IMR-90 (cell line): ENCODE data around the gene LRRC1. TPM values are rescaled to one million over a fixed set of nuclear protein-coding genes. Genes with fewer than 3 reads are reported as not detected.

ENCODE experiments used
- ATAC-seq: fragments of 200-7000 bp; cut with Tn5 transposase; 2 replicates; pipeline ENCODE4 v1.9.1; 2020; ENCODE audit warnings: low read depth, mild to moderate bottlenecking, moderate library complexity
- BruUV-seq: library from RNA; stranded (reverse); fragments of 400-500 nt; replicated peaks from 2 replicates; lab custom pipeline; 2021; lab: Mats Ljungman, UMichigan
- CTCF ChIA-PET: fragments of 300-600 bp; formaldehyde crosslinking; extraction: SDS; loops from one replicate; lab custom pipeline; 2021; ENCODE audit warnings: antibody characterized with exemption; lab: Yijun Ruan, JAX
- POLR2A ChIA-PET: fragments of 300-600 bp; sonication (Branson Sonifier 250); formaldehyde crosslinking; loops from one replicate; lab custom pipeline; 2022; ENCODE audit warnings: antibody characterized with exemption; ENCODE audit not compliant: unreplicated experiment; lab: Charles Lee
- DNase-seq: peaks from one replicate; pipeline ENCODE4 v3.0.0; 2013
- H2AFZ ChIP-seq: replicated peaks from 2 replicates; pipeline ENCODE3; 2013; ENCODE audit warnings: low read length, mild to moderate bottlenecking; ENCODE audit not compliant: poor library complexity
- H2AK5ac ChIP-seq: 2 replicates; pipeline ENCODE4 v1.6.1; 2013; ENCODE audit warnings: low read depth, low read length, inconsistent platforms
- H2AK9ac ChIP-seq: replicated peaks from 2 replicates; pipeline ENCODE3; 2013; ENCODE audit warnings: mild to moderate bottlenecking, low read depth, low read length, moderate library complexity; ENCODE audit not compliant: poor library complexity
- H2BK120ac ChIP-seq: 2 replicates; pipeline ENCODE4 v1.6.1; 2013; ENCODE audit warnings: low read depth, low read length, inconsistent platforms
- H2BK15ac ChIP-seq: 3 replicates; pipeline ENCODE4 v1.6.1; 2013; ENCODE audit warnings: low read depth, low read length, inconsistent platforms
- H2BK20ac ChIP-seq: 2 replicates; pipeline ENCODE4 v1.6.1; 2013; ENCODE audit warnings: low read depth, mild to moderate bottlenecking, inconsistent platforms, low read length, moderate library complexity
- H2BK5ac ChIP-seq: 2 replicates; pipeline ENCODE4 v1.6.1; 2013; ENCODE audit warnings: mild to moderate bottlenecking, low read depth, low read length, inconsistent platforms; ENCODE audit not compliant: poor library complexity, severe bottlenecking
- H3K14ac ChIP-seq: replicated peaks from 2 replicates; pipeline ENCODE4 v1.6.1; 2013; ENCODE audit warnings: low read depth, low read length, inconsistent platforms
- H3K18ac ChIP-seq: 2 replicates; pipeline ENCODE4 v1.6.1; 2013; ENCODE audit warnings: low read depth, low read length, control low read depth
- H3K23ac ChIP-seq: 2 replicates; pipeline ENCODE4 v1.6.1; 2013; ENCODE audit warnings: low read depth, low read length, inconsistent platforms
- H3K27ac ChIP-seq: 2 replicates; pipeline ENCODE4 v1.5.1; 2013; ENCODE audit warnings: mild to moderate bottlenecking, control low read depth, low read length; ENCODE audit not compliant: insufficient read depth
- H3K27me3 ChIP-seq: 2 replicates; pipeline ENCODE4 v1.6.1; 2013; ENCODE audit warnings: low read length; ENCODE audit not compliant: control insufficient read depth, insufficient read depth
- H3K36me3 ChIP-seq: 2 replicates; pipeline ENCODE4 v1.6.1; 2013; ENCODE audit warnings: low read length, mixed read lengths; ENCODE audit not compliant: control insufficient read depth, insufficient read depth
- H3K4ac ChIP-seq: 2 replicates; pipeline ENCODE4 v1.6.1; 2013; ENCODE audit warnings: low read depth, low read length, inconsistent platforms
- H3K4me1 ChIP-seq: 2 replicates; pipeline ENCODE4 v1.6.1; 2013; ENCODE audit warnings: low read length, mixed read lengths; ENCODE audit not compliant: control insufficient read depth, insufficient read depth
- H3K4me2 ChIP-seq: 2 replicates; pipeline ENCODE4 v1.6.1; 2013; ENCODE audit warnings: low read depth, mild to moderate bottlenecking, control low read depth, low read length, moderate library complexity
- H3K4me3 ChIP-seq: 2 replicates; pipeline ENCODE4 v1.5.1; 2013; ENCODE audit warnings: low read depth, mild to moderate bottlenecking, control low read depth, low read length, moderate library complexity; ENCODE audit not compliant: insufficient read depth
- H3K56ac ChIP-seq: 2 replicates; pipeline ENCODE4 v1.6.1; 2013; ENCODE audit warnings: low read length, inconsistent platforms; ENCODE audit not compliant: insufficient read depth; ENCODE audit errors: extremely low read depth
- H3K79me1 ChIP-seq, 2 experiments: 2 replicates each; pipeline ENCODE4 v1.6.1; 2013; ENCODE audit warnings: low read length in 2 of 2, inconsistent platforms in 1 of 2, low read depth in 1 of 2
- H3K9ac ChIP-seq: 2 replicates; pipeline ENCODE4 v1.6.1; 2013; ENCODE audit warnings: low read depth, low read length, control low read depth
- H3K9me1 ChIP-seq: 2 replicates; pipeline ENCODE4 v1.6.1; 2013; ENCODE audit warnings: low read length, inconsistent platforms; ENCODE audit not compliant: insufficient read depth
- H3K9me3 ChIP-seq: 2 replicates; pipeline ENCODE4 v1.6.1; 2013; ENCODE audit warnings: low read length; ENCODE audit not compliant: control insufficient read depth, insufficient read depth
- H4K20me1 ChIP-seq: 2 replicates; pipeline ENCODE4 v1.6.1; 2013; ENCODE audit warnings: low read length, inconsistent platforms; ENCODE audit not compliant: insufficient read depth
- H4K5ac ChIP-seq: 2 replicates; pipeline ENCODE4 v1.6.1; 2013; ENCODE audit warnings: mild to moderate bottlenecking, low read depth, low read length, control low read depth
- H4K8ac ChIP-seq, 2 experiments: 2 replicates each; pipeline ENCODE4 v1.6.1; 2013; ENCODE audit warnings: low read depth in 2 of 2, low read length in 2 of 2, control low read depth in 1 of 2, inconsistent platforms in 1 of 2
- H4K91ac ChIP-seq: 2 replicates; pipeline ENCODE4 v1.6.1; 2013; ENCODE audit warnings: low read depth, low read length, inconsistent platforms; ENCODE audit not compliant: insufficient read depth
- CEBPB ChIP-seq: IDR thresholded peaks from 2 replicates; pipeline ENCODE4 v1.6.1; 2012; ENCODE audit warnings: low read depth, low read length, improper control_type of control experiment
- FOS ChIP-seq: fragments of 150-350 bp; IDR thresholded peaks from 2 replicates; pipeline ENCODE4 v1.6.1; 2016; ENCODE audit warnings: low read depth, low read length
- MAFK ChIP-seq: IDR thresholded peaks from 2 replicates; pipeline ENCODE4 v1.6.1; 2012; ENCODE audit warnings: low read depth, low read length, improper control_type of control experiment
- MAZ ChIP-seq: IDR thresholded peaks from 2 replicates; pipeline ENCODE4 v1.6.1; 2012; ENCODE audit warnings: low read depth, mild to moderate bottlenecking, low read length, improper control_type of control experiment, moderate library complexity, borderline replicate concordance
- NFE2L2 ChIP-seq: fragments of 150-350 bp; IDR thresholded peaks from 2 replicates; pipeline ENCODE4 v1.6.1; 2016; ENCODE audit warnings: low read depth, mild to moderate bottlenecking, low read length
- RCOR1 ChIP-seq: IDR thresholded peaks from 2 replicates; pipeline ENCODE4 v1.6.1; 2012; ENCODE audit warnings: mild to moderate bottlenecking, low read length, improper control_type of control experiment; ENCODE audit not compliant: insufficient replicate concordance
- RFX5 ChIP-seq: IDR thresholded peaks from 2 replicates; pipeline ENCODE4 v1.8.0; 2012; ENCODE audit warnings: low read depth, mild to moderate bottlenecking, low read length, moderate library complexity
- SMC3 ChIP-seq: fragments of 150-350 bp; IDR thresholded peaks from 2 replicates; pipeline ENCODE4 v1.6.1; 2016; ENCODE audit warnings: low read depth, mild to moderate bottlenecking, antibody characterized with exemption, low read length, moderate library complexity
- USF2 ChIP-seq: fragments of 150-350 bp; IDR thresholded peaks from 2 replicates; pipeline ENCODE4 v1.6.1; 2017; ENCODE audit warnings: mild to moderate bottlenecking, antibody characterized with exemption, low read length, low read depth
- WGBS, 2 experiments: methylation state at CpG; one replicate each; pipeline versions ENCODE4 v1.1.5 to v1.1.7; 2013; ENCODE audit warnings: missing lambda C conversion rate in 2 of 2; ENCODE audit not compliant: insufficient read length in 1 of 2; ENCODE audit errors: extremely low coverage in 2 of 2; 5-methylcytosine and 5-hydroxymethylcytosine counted together
- dilution Hi-C: fragments of 300-500 bp; cut with HindIII; formaldehyde crosslinking; loops from one replicate; pipeline ENCODE4 v1.14.3; 2018; ENCODE audit warnings: low sequenced_read_pairs; ENCODE audit not compliant: unreplicated experiment
- in situ Hi-C: fragments of 300-500 bp; cut with MboI; formaldehyde crosslinking; loops from 3 replicates; pipeline ENCODE4 v1.14.3; 2019; ENCODE audit warnings: low sequenced_read_pairs, inconsistent platforms, mixed read lengths
- intact Hi-C: fragments of 100-400 bp; cut with micrococcal nuclease; formaldehyde crosslinking; loops from 2 replicates; pipeline ENCODE4 v1.10.0; 2022
- polyA plus RNA-seq, 3 experiments: library from polyadenylated mRNA; depleted of rRNA; stranded (reverse); fragments of >200 nt; gene quantifications; 2 replicates each; pipeline ENCODE4 v1.2.3, GENCODE V29; 2012; ENCODE audit warnings: low replicate concordance in 1 of 3
- total RNA-seq: library from RNA; depleted of rRNA; stranded (reverse); fragments of >200 nt; gene quantifications from 2 replicates; pipeline ENCODE4 v1.2.3, GENCODE V29; 2012

LRRC1 gene
- total and polyA plus RNA-seq, 2 of the 4 experiments (the other 2 are of a cell fraction), result 5.1 to 6.1 TPM

- no peak for TF ChIP-seq SMC3
These were observed 167.0 kb downstream of the LRRC1 start (continued) for GRCh38 chr6:53961679-53962370.

DNA sequence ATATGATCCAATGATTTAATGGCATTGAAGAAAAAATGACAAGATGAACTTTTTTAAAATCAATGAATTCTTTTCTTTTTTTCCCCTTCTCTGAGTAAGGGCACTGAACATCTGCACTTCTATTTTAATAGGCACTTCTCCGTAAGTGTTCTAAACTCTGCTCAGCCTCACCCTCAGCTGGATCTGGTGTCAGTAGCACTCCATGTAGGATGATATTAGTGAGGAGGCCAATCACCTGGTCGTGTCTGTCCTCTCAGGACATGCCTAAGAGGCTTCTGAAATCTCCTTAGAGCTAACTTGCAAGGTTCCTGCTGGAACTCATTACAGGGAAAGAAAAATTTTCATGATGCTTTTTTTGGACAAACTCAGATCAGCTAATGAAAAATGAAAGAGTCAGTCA is 167.8 kb downstream of the LRRC1 start:
- H2AK9ac ChIP-seq, result no peak overlapping the region
- no peaks in the 10 kb centered on the region for H3K36me3 ChIP-seq
- H4K91ac ChIP-seq, result no peak overlapping the region
- no peak overlapping the region for H4K5ac ChIP-seq
- H3K14ac ChIP-seq, result no peak overlapping the region
- no peak overlapping the region for H4K8ac ChIP-seq
- no peak for ATAC-seq
- H3K9ac ChIP-seq, result no peak overlapping the region
- dilution Hi-C loops, result no loop called here
- H3K56ac ChIP-seq, result no peak overlapping the region
- no peaks in the 10 kb centered on the region for H3K27me3 ChIP-seq
- no peak overlapping the region for H2BK120ac ChIP-seq
- in situ Hi-C loops, result no loop called here
- no peak overlapping the region for H2BK20ac ChIP-seq
- no peak overlapping the region for H3K18ac ChIP-seq
- H3K4me2 ChIP-seq, result no peak overlapping the region
- no peak overlapping the region for H2BK5ac ChIP-seq
- peaks cover 4% of the 10 kb centered on the region for H3K9me1 ChIP-seq
- DNase-seq, result no peak
- ChIA-PET CTCF (no interaction called here), POLR2A (no interaction called here)
- H2AFZ ChIP-seq, result no peak overlapping the region
- H3K9me3 ChIP-seq, result no peaks in the 10 kb centered on the region
- no peaks in the 10 kb centered on the region for H3K79me1 ChIP-seq
- TF ChIP-seq CEBPB, result no peak
- TF ChIP-seq RCOR1, result no peak
- TF ChIP-seq MAZ, result no peak
- TF ChIP-seq RFX5, result no peak
- no peak for TF ChIP-seq MAFK
- no peak for TF ChIP-seq NFE2L2
- no peak for TF ChIP-seq FOS
- TF ChIP-seq USF2, result no peak
- H2BK15ac ChIP-seq, result no peak overlapping the region
- H3K4ac ChIP-seq, result no peak overlapping the region
- no peak overlapping the region for H2AK5ac ChIP-seq
- no peak overlapping the region for H3K27ac ChIP-seq
- BruUV-seq, result no TSS peak
- intact Hi-C loops, result no loop called here
- H3K4me3 ChIP-seq, result no peak overlapping the region
- peaks cover 3% of the 10 kb centered on the region for H3K4me1 ChIP-seq
- no CpG with 5 or more reads among the region's 2 CpGs for WGBS, 2 experiments
- H4K20me1 ChIP-seq, result no peaks in the 10 kb centered on the region
- H3K23ac ChIP-seq, result no peak overlapping the region
